22Rv1 (cell line): ENCODE data around the gene RELL1.

Source experiments
- ZFX ChIP-seq: fragments of 450-650 bp; IDR thresholded peaks from 2 replicates; pipeline ENCODE4 v1.6.1; 2017; ENCODE audit warnings: antibody characterized with exemption, borderline replicate concordance
- TF ChIP-seq, protein P1 (sequence below): fragments of 450-650 bp; IDR thresholded peaks from 2 replicates; pipeline ENCODE4 v1.5.1; 2017; ENCODE audit warnings: mild to moderate bottlenecking

DNA sequence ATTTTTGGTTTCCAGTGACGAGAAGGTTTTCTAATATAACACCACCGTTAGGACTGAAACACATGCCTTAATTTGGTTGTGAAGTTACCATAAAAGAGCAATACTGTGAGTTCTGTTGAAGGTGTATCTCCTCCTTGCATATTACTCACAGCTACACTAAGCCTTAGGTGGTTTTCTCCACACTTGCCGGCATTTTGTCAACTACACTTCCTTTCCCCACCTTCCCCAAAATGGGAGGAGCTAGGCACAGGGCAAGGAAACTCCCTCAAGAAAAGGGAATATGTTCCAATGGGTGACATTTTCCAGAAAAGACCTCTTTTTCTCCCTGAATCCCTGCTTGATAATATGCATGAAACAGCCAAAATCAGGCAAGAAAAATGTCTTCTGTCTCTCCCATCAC, 44.8 kb downstream of the RELL1 start:
- TF ChIP-seq, protein P1, sequence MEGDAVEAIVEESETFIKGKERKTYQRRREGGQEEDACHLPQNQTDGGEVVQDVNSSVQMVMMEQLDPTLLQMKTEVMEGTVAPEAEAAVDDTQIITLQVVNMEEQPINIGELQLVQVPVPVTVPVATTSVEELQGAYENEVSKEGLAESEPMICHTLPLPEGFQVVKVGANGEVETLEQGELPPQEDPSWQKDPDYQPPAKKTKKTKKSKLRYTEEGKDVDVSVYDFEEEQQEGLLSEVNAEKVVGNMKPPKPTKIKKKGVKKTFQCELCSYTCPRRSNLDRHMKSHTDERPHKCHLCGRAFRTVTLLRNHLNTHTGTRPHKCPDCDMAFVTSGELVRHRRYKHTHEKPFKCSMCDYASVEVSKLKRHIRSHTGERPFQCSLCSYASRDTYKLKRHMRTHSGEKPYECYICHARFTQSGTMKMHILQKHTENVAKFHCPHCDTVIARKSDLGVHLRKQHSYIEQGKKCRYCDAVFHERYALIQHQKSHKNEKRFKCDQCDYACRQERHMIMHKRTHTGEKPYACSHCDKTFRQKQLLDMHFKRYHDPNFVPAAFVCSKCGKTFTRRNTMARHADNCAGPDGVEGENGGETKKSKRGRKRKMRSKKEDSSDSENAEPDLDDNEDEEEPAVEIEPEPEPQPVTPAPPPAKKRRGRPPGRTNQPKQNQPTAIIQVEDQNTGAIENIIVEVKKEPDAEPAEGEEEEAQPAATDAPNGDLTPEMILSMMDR, result no peak
- no peak for TF ChIP-seq ZFX
